ENCODE results near the gene FBRSL1.

The FBRSL1 gene

DNA sequence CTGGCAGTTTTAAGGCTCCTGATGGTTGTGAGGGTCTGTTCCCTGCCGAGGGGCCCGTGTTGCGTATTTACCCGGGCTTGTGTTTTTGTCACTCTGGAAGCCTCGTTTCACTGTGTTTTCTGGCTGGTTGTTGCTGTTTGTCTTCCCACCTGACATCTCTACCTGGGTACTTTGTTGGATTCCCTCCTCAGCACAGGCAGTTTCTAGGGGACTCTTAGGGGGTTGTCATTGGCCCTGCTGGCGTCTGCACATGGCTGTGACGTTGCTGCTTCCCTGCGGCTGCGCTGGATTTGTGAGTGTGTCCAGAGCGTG, 6.4 kb downstream of the FBRSL1 start:
- Histone ChIP-seq H3K27ac (ENCODE audit: low read length) (no peak overlapping the region), H3K27me3 (replicated peaks; ENCODE audit: insufficient read depth, low read length) (no peaks in the 10 kb centered on the region), H3K4me2 (ENCODE audit: low read depth, low read length) (no peak overlapping the region), H3K36me3 (replicated peaks; ENCODE audit: insufficient read depth, low read length) (no peaks in the 10 kb centered on the region), H3K4me3 (ENCODE audit: low read length) (no peak overlapping the region), H3K9me2 (replicated peaks; ENCODE audit: insufficient read depth, low read length) (no peaks in the 10 kb centered on the region), H3K9ac (ENCODE audit: low read length) (no peak overlapping the region), H4K20me1 (ENCODE audit: insufficient read depth, low read length) (no peaks in the 10 kb centered on the region), H2AFZ (ENCODE audit: low read length) (no peak overlapping the region), H3K79me2 (ENCODE audit: low read length) (peaks cover 76% of the 10 kb centered on the region), H3F3A (ENCODE audit: insufficient read depth, low read length) (no peaks in the 10 kb centered on the region), H3K4me1 (ENCODE audit: low read length) (no peaks in the 10 kb centered on the region), H3K9me3 (replicated peaks; ENCODE audit: insufficient read depth, low read length) (no peaks in the 10 kb centered on the region)
- TF ChIP-seq EZH2 (optimal IDR thresholded peaks at IDR 0.05; ENCODE audit: low read depth, low read length), result no peak
- TF ChIP-seq, protein P1, sequence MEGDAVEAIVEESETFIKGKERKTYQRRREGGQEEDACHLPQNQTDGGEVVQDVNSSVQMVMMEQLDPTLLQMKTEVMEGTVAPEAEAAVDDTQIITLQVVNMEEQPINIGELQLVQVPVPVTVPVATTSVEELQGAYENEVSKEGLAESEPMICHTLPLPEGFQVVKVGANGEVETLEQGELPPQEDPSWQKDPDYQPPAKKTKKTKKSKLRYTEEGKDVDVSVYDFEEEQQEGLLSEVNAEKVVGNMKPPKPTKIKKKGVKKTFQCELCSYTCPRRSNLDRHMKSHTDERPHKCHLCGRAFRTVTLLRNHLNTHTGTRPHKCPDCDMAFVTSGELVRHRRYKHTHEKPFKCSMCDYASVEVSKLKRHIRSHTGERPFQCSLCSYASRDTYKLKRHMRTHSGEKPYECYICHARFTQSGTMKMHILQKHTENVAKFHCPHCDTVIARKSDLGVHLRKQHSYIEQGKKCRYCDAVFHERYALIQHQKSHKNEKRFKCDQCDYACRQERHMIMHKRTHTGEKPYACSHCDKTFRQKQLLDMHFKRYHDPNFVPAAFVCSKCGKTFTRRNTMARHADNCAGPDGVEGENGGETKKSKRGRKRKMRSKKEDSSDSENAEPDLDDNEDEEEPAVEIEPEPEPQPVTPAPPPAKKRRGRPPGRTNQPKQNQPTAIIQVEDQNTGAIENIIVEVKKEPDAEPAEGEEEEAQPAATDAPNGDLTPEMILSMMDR (IDR thresholded peaks at IDR 0.05; ENCODE audit: low read length), result no peak
- no peak for TF ChIP-seq EZH2phosphoT487 (IDR thresholded peaks at IDR 0.05; ENCODE audit: low read length)
- DNase-seq, result no peak

DNA sequence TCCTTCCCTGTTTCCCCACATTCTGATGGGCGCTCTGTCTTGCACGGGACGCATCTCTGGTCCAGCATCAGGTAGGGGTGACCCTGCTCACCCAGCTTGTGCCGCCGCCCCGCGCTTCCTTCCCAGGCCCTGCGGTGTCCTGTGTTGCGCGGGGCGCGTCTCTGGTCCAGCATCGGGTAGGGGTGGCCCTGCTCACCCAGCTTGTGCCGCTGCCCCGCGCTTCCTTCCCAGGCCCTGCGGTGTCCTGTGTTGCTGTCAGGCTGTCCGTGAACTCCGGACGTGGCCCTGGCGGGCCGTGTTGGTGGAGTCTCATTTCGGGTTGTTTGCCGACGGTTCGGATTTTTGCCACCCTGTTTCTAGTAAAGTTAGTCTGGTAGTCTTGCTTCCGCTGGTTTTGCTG, 6.8 kb downstream of the FBRSL1 start:
- no peak for DNase-seq
- Histone ChIP-seq H3K27me3 (replicated peaks; ENCODE audit: insufficient read depth, low read length) (no peaks in the 10 kb centered on the region), H3K9me3 (replicated peaks; ENCODE audit: insufficient read depth, low read length) (no peaks in the 10 kb centered on the region), H3K9ac (ENCODE audit: low read length) (no peak overlapping the region), H4K20me1 (ENCODE audit: insufficient read depth, low read length) (no peaks in the 10 kb centered on the region), H3K9me2 (replicated peaks; ENCODE audit: insufficient read depth, low read length) (no peaks in the 10 kb centered on the region), H3K4me3 (ENCODE audit: low read length) (no peak overlapping the region), H3K36me3 (replicated peaks; ENCODE audit: insufficient read depth, low read length) (no peaks in the 10 kb centered on the region), H2AFZ (ENCODE audit: low read length) (no peak overlapping the region), H3F3A (ENCODE audit: insufficient read depth, low read length) (no peaks in the 10 kb centered on the region), H3K4me1 (ENCODE audit: low read length) (no peaks in the 10 kb centered on the region), H3K4me2 (ENCODE audit: low read depth, low read length) (no peak overlapping the region), H3K27ac (ENCODE audit: low read length) (no peak overlapping the region), H3K79me2 (ENCODE audit: low read length) (peaks cover 74% of the 10 kb centered on the region)
- TF ChIP-seq, protein P1 (IDR thresholded peaks at IDR 0.05; ENCODE audit: low read length), result no peak
- TF ChIP-seq EZH2phosphoT487 (IDR thresholded peaks at IDR 0.05; ENCODE audit: low read length) (no peak), EZH2 (optimal IDR thresholded peaks at IDR 0.05; ENCODE audit: low read depth, low read length) (no peak)

DNA sequence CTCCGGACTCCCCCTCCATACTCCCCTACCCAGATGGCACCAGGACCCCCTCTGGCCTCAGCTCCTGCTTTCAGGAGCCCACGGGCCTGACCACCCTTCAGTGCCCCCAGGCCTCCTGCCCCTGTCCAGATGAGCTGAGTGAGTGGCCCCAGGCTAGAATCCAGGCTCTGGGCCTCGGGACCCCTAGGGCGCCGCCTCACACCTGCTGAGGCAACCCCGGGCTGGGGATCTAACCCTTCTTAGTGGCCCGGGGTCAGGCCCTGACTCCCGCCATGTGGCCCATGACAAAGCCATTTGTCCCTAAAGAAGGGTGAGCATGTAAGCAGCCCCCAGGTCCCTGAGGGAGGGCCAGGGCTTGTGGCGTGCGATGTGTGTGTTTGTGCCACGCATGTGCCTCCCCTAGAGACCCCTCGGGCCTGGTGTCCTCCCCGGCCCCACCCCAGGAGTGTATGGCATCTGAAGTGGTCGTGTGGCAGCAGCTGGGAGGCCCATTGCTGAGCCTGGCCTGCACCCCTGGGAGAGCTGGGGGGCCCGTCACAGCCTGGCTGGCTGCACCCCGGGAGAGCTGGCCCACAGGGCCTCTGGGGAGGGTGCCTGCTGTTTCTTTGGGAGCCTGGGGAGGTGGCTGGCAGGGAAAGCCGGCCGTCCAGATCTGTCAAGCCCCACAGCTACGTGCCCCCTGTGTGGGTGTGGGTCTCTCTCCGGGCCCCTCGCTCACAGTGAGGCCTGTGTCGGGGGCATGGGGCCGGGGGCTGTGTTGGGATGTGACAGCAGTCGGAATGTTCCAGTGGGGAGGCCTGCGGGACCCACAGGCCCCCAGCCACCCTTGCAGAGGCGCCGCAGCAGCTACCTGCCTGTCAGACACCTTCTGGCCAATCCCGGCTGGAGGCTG, 7.8 kb downstream of the FBRSL1 start:
- peaks cover 69% of the 10 kb centered on the region for H3K79me2 ChIP-seq (ENCODE audit: low read length)
- H3F3A ChIP-seq (ENCODE audit: insufficient read depth, low read length), result no peaks in the 10 kb centered on the region
- no peaks in the 10 kb centered on the region for H3K4me1 ChIP-seq (ENCODE audit: low read length)
- H4K20me1 ChIP-seq (ENCODE audit: insufficient read depth, low read length), result no peaks in the 10 kb centered on the region
- H3K27ac ChIP-seq (ENCODE audit: low read length), result no peak overlapping the region
- H3K9ac ChIP-seq (ENCODE audit: low read length), result no peak overlapping the region
- TF ChIP-seq EZH2phosphoT487 (IDR thresholded peaks at IDR 0.05; ENCODE audit: low read length) (no peak), EZH2 (optimal IDR thresholded peaks at IDR 0.05; ENCODE audit: low read depth, low read length) (no peak)
- TF ChIP-seq, protein P1 (IDR thresholded peaks at IDR 0.05; ENCODE audit: low read length), result no peak
- H3K4me2 ChIP-seq (ENCODE audit: low read depth, low read length), result no peak overlapping the region
- no peak overlapping the region for H2AFZ ChIP-seq (ENCODE audit: low read length)
- no peaks in the 10 kb centered on the region for H3K9me3 ChIP-seq (replicated peaks; ENCODE audit: insufficient read depth, low read length)
- no peaks in the 10 kb centered on the region for H3K36me3 ChIP-seq (replicated peaks; ENCODE audit: insufficient read depth, low read length)
- H3K27me3 ChIP-seq (replicated peaks; ENCODE audit: insufficient read depth, low read length), result no peaks in the 10 kb centered on the region
- H3K4me3 ChIP-seq (ENCODE audit: low read length), result no peak overlapping the region
- no peaks in the 10 kb centered on the region for H3K9me2 ChIP-seq (replicated peaks; ENCODE audit: insufficient read depth, low read length)
- DNase-seq, result no peak
